Activated T-helper 2 cell treated with anti-CD3 and anti-CD28 coated beads, Interferon-gamma antibody, Interleukin-2, Interleukin-4, amounts not matched to agents 10 μg/mL and 5 μg/mL and 100 μg/mL, durations not matched to agents 14 hours and 24 hours and 36 hours (primary cell): ENCODE measurements around the gene FAM98B. TPM values are rescaled to one million over a fixed set of nuclear protein-coding genes. Genes with fewer than 3 reads are reported as not detected.

Source experiments
- DNase-seq: peaks from one replicate; pipeline ENCODE4 v3.0.0; 2021; ENCODE audit warnings: low spot score
- H3K27ac Mint-ChIP-seq: one replicate; pipeline ENCODE4 v1.8.0; 2021; ENCODE audit warnings: mixed read lengths
- H3K27me3 Mint-ChIP-seq: one replicate; pipeline ENCODE4 v1.8.0; 2021; ENCODE audit warnings: low read depth, mixed read lengths
- H3K36me3 Mint-ChIP-seq: one replicate; pipeline ENCODE4 v1.8.0; 2021; ENCODE audit warnings: low read depth, mixed read lengths
- H3K4me1 Mint-ChIP-seq: one replicate; pipeline ENCODE4 v1.8.0; 2021; ENCODE audit warnings: low read depth, mixed read lengths
- H3K4me3 Mint-ChIP-seq: one replicate; pipeline ENCODE4 v1.8.0; 2021; ENCODE audit warnings: low read depth, mild to moderate bottlenecking, moderate library complexity, mixed read lengths
- H3K9me3 Mint-ChIP-seq: one replicate; pipeline ENCODE4 v1.8.0; 2021; ENCODE audit warnings: mixed read lengths
- intact Hi-C: fragments of 100-400 bp; cut with micrococcal nuclease; formaldehyde crosslinking; loops from one replicate; pipeline ENCODE4 v1.15.1; 2023
- total RNA-seq: library from RNA; stranded (reverse); gene quantifications from 2 replicates; pipeline ENCODE4 v1.2.3, GENCODE V29; 2022

FAM98B gene
- total RNA-seq, 1 donor from 2014 or later: 53.9 TPM

GRCh38 chr15:38438031-38438986 lies 15.6 kb upstream of the FAM98B start:
- Mint-ChIP-seq H3K27me3 (peaks cover 52% of the 10 kb centered on the region), H3K36me3 (no peaks in the 10 kb centered on the region)

GRCh38 chr15:38440353-38441129 lies 13.4 kb upstream of the FAM98B start:
- Mint-ChIP-seq H3K36me3 (no peaks in the 10 kb centered on the region), H3K4me1 (peaks cover 8% of the 10 kb centered on the region), H3K27me3 (peaks cover 47% of the 10 kb centered on the region), H3K27ac (peak overlapping the region; percentile 2), H3K4me3 (no peak overlapping the region), H3K9me3 (no peaks in the 10 kb centered on the region)
- DNase-seq: peak; percentile 31
- intact Hi-C loops: loop anchor here (1.0 kb wide), 2 partner anchors 123 to 256 kb away; no protein-coding TSS in a partner anchor

More at GRCh38 chr15:38438031-38438986, 15.6 kb upstream of the FAM98B start:
- H3K4me1 Mint-ChIP-seq: peaks cover 8% of the 10 kb centered on the region
- intact Hi-C loops: no loop called here
- no peak overlapping the region for H3K4me3 Mint-ChIP-seq
- no peak for DNase-seq
- no peak overlapping the region for H3K27ac Mint-ChIP-seq
- no peaks in the 10 kb centered on the region for H3K9me3 Mint-ChIP-seq

- Mint-ChIP-seq H3K9me3 (no peaks in the 10 kb centered on the region), H3K27me3 (peaks cover 41% of the 10 kb centered on the region), H3K27ac (no peak overlapping the region), H3K36me3 (no peaks in the 10 kb centered on the region), H3K4me3 (no peak overlapping the region), H3K4me1 (peaks cover 8% of the 10 kb centered on the region)
- intact Hi-C loops: loop anchor here (1.0 kb wide), 1 partner anchor 122 kb away; no protein-coding TSS in a partner anchor
- no peak for DNase-seq
Measured at GRCh38 chr15:38441130-38441519, 12.8 kb upstream of the FAM98B start.

GRCh38 chr15:38454696-38455090 lies 766 bp downstream of the FAM98B start:
- Mint-ChIP-seq H3K27me3 (peaks cover 21% of the 10 kb centered on the region), H3K36me3 (peaks cover 7% of the 10 kb centered on the region), H3K27ac (peak overlapping the region; percentile 91), H3K9me3 (no peaks in the 10 kb centered on the region), H3K4me3 (peak overlapping the region; percentile 87), H3K4me1 (peaks cover 20% of the 10 kb centered on the region)
- DNase-seq: no peak
- intact Hi-C loops: loop anchor here (2.0 to 5.0 kb wide), 2 partner anchors 102 to 158 kb away; no protein-coding TSS in a partner anchor

- Mint-ChIP-seq H3K4me1 (peaks cover 24% of the 10 kb centered on the region), H3K36me3 (peaks cover 10% of the 10 kb centered on the region), H3K9me3 (no peaks in the 10 kb centered on the region), H3K4me3 (peak overlapping the region; percentile 87), H3K27ac (peak overlapping the region; percentile 91), H3K27me3 (peaks cover 17% of the 10 kb centered on the region)
- intact Hi-C loops: loop anchor here (2.0 kb wide), 1 partner anchor 102 kb away; no protein-coding TSS in a partner anchor
- no peak for DNase-seq
Measured at GRCh38 chr15:38455092-38455491, 1.2 kb downstream of the FAM98B start.

GRCh38 chr15:38458646-38459045 lies 4.7 kb downstream of the FAM98B start:
- H3K27me3 Mint-ChIP-seq: no peaks in the 10 kb centered on the region
- intact Hi-C loops: no loop called here
- H3K4me1 Mint-ChIP-seq: peaks cover 41% of the 10 kb centered on the region

GRCh38 chr15:38459480-38459879 lies 5.6 kb downstream of the FAM98B start:
- peak overlapping the region; percentile 19 for H3K27ac Mint-ChIP-seq
- DNase-seq: no peak
- no peak overlapping the region for H3K4me3 Mint-ChIP-seq
- no peaks in the 10 kb centered on the region for H3K27me3 Mint-ChIP-seq
- peaks cover 10% of the 10 kb centered on the region for H3K36me3 Mint-ChIP-seq
- intact Hi-C loops: no loop called here
- peaks cover 41% of the 10 kb centered on the region for H3K4me1 Mint-ChIP-seq
- H3K9me3 Mint-ChIP-seq: no peaks in the 10 kb centered on the region

More at GRCh38 chr15:38458646-38459045, 4.7 kb downstream of the FAM98B start:
- DNase-seq: no peak
- Mint-ChIP-seq H3K27ac (no peak overlapping the region), H3K4me3 (no peak overlapping the region), H3K9me3 (no peaks in the 10 kb centered on the region), H3K36me3 (peaks cover 10% of the 10 kb centered on the region)

- H3K27ac Mint-ChIP-seq: no peak overlapping the region
- no peaks in the 10 kb centered on the region for H3K9me3 Mint-ChIP-seq
- no peak overlapping the region for H3K4me3 Mint-ChIP-seq
- H3K36me3 Mint-ChIP-seq: peaks cover 10% of the 10 kb centered on the region
- no peak for DNase-seq
- H3K4me1 Mint-ChIP-seq: peaks cover 34% of the 10 kb centered on the region
- intact Hi-C loops: no loop called here
- H3K27me3 Mint-ChIP-seq: no peaks in the 10 kb centered on the region
Measured at GRCh38 chr15:38460543-38460942, 6.6 kb downstream of the FAM98B start.

GRCh38 chr15:38461066-38461833 lies 7.3 kb downstream of the FAM98B start:
- no peak overlapping the region for H3K27ac Mint-ChIP-seq
- peaks cover 13% of the 10 kb centered on the region for H3K36me3 Mint-ChIP-seq
- H3K9me3 Mint-ChIP-seq: no peaks in the 10 kb centered on the region
- no peaks in the 10 kb centered on the region for H3K27me3 Mint-ChIP-seq
- H3K4me1 Mint-ChIP-seq: peaks cover 34% of the 10 kb centered on the region
- DNase-seq: no peak
- H3K4me3 Mint-ChIP-seq: no peak overlapping the region
- intact Hi-C loops: no loop called here

- Mint-ChIP-seq H3K27me3 (no peaks in the 10 kb centered on the region), H3K4me1 (peaks cover 24% of the 10 kb centered on the region), H3K4me3 (no peak overlapping the region), H3K36me3 (peaks cover 20% of the 10 kb centered on the region), H3K9me3 (no peaks in the 10 kb centered on the region), H3K27ac (no peak overlapping the region)
- intact Hi-C loops: no loop called here
- DNase-seq: no peak
Measured at GRCh38 chr15:38463893-38464292, 10.0 kb downstream of the FAM98B start.

- Mint-ChIP-seq H3K27me3 (no peaks in the 10 kb centered on the region), H3K36me3 (peaks cover 19% of the 10 kb centered on the region), H3K9me3 (no peaks in the 10 kb centered on the region), H3K4me3 (no peak overlapping the region), H3K4me1 (peaks cover 23% of the 10 kb centered on the region), H3K27ac (no peak overlapping the region)
- no peak for DNase-seq
- intact Hi-C loops: no loop called here
Measured at GRCh38 chr15:38464675-38465074, 10.7 kb downstream of the FAM98B start.

GRCh38 chr15:38470816-38471215 lies 16.9 kb downstream of the FAM98B start:
- no peak overlapping the region for H3K4me3 Mint-ChIP-seq
- peaks cover 44% of the 10 kb centered on the region for H3K36me3 Mint-ChIP-seq
- no peak overlapping the region for H3K27ac Mint-ChIP-seq
- intact Hi-C loops: loop anchor here (5.0 kb wide), 1 partner anchor 91 kb away; the partner anchor contains the start of gene RASGRP1
- no peaks in the 10 kb centered on the region for H3K9me3 Mint-ChIP-seq
- peaks cover 5% of the 10 kb centered on the region for H3K4me1 Mint-ChIP-seq
- H3K27me3 Mint-ChIP-seq: no peaks in the 10 kb centered on the region
- no peak for DNase-seq
